ENCODE results near the gene CCNQ. TPM values are rescaled to one million over a fixed set of nuclear protein-coding genes. Genes with fewer than 3 reads are reported as not detected.

Gene CCNQ
- total RNA-seq, 2 experiments from 2014 or later, result 18.1 to 18.9 TPM

GRCh38 chrX:153634832-153635231 lies 35.9 kb upstream of the CCNQ start:
- CTCF ChIA-PET, result interaction anchor here (1.9 kb wide), 1 partner anchor 25 kb away, joined by 11 read pairs; no protein-coding TSS in a partner anchor
- no peaks in the 10 kb centered on the region for H3K27me3 Mint-ChIP-seq

GRCh38 chrX:153634236-153634635 lies 35.3 kb upstream of the CCNQ start:
- intact Hi-C loops (cut with micrococcal nuclease), result no loop called here
- Mint-ChIP-seq H3K36me3 (no peaks in the 10 kb centered on the region), H3K4me3 (no peak overlapping the region), H3K9me3 (peaks cover 6% of the 10 kb centered on the region), H3K4me1 (ENCODE audit: low read depth) (no peaks in the 10 kb centered on the region), H3K27me3 (no peaks in the 10 kb centered on the region), H3K27ac (no peak overlapping the region)
- no peak for DNase-seq
- ChIA-PET CTCF (no interaction called here), POLR2A (no interaction called here)

More at GRCh38 chrX:153634832-153635231, 35.9 kb upstream of the CCNQ start:
- Mint-ChIP-seq H3K4me1 (ENCODE audit: low read depth) (no peaks in the 10 kb centered on the region), H3K27ac (no peak overlapping the region), H3K36me3 (no peaks in the 10 kb centered on the region), H3K4me3 (no peak overlapping the region), H3K9me3 (peaks cover 6% of the 10 kb centered on the region)
- intact Hi-C loops (cut with micrococcal nuclease), result no loop called here
- POLR2A ChIA-PET, result no interaction called here
- DNase-seq, result no peak

GRCh38 chrX:153633607-153634180 lies 34.8 kb upstream of the CCNQ start:
- ChIA-PET CTCF (no interaction called here), POLR2A (no interaction called here)
- DNase-seq, result no peak
- no peaks in the 10 kb centered on the region for H3K27me3 Mint-ChIP-seq
- peaks cover 6% of the 10 kb centered on the region for H3K9me3 Mint-ChIP-seq
- no peak overlapping the region for H3K27ac Mint-ChIP-seq
- intact Hi-C loops (cut with micrococcal nuclease), result no loop called here
- no peak overlapping the region for H3K4me3 Mint-ChIP-seq
- no peaks in the 10 kb centered on the region for H3K4me1 Mint-ChIP-seq (ENCODE audit: low read depth)
- H3K36me3 Mint-ChIP-seq, result no peaks in the 10 kb centered on the region

GRCh38 chrX:153633048-153633447 lies 34.1 kb upstream of the CCNQ start:
- ChIA-PET CTCF (no interaction called here), POLR2A (no interaction called here)
- no peak for DNase-seq
- Mint-ChIP-seq H3K4me1 (ENCODE audit: low read depth) (no peaks in the 10 kb centered on the region), H3K36me3 (no peaks in the 10 kb centered on the region), H3K9me3 (peaks cover 6% of the 10 kb centered on the region), H3K27me3 (no peaks in the 10 kb centered on the region), H3K4me3 (no peak overlapping the region), H3K27ac (no peak overlapping the region)
- intact Hi-C loops (cut with micrococcal nuclease), result no loop called here

GRCh38 chrX:153632595-153632946 lies 33.6 kb upstream of the CCNQ start:
- no peaks in the 10 kb centered on the region for H3K36me3 Mint-ChIP-seq

GRCh38 chrX:153631907-153632594 lies 33.1 kb upstream of the CCNQ start:
- intact Hi-C loops (cut with micrococcal nuclease), result no loop called here
- no peaks in the 10 kb centered on the region for H3K27me3 Mint-ChIP-seq
- ChIA-PET CTCF (interaction anchor here (1.0 to 2.0 kb wide), 3 partner anchors 8 to 22 kb away, joined by 3 to 6 read pairs (median 4); no protein-coding TSS in a partner anchor), POLR2A (no interaction called here)
- DNase-seq, result no peak
- H3K27ac Mint-ChIP-seq, result no peak overlapping the region
- no peak overlapping the region for H3K4me3 Mint-ChIP-seq
- H3K9me3 Mint-ChIP-seq, result peaks cover 6% of the 10 kb centered on the region
- H3K36me3 Mint-ChIP-seq, result no peaks in the 10 kb centered on the region
- H3K4me1 Mint-ChIP-seq (ENCODE audit: low read depth), result no peaks in the 10 kb centered on the region

More at GRCh38 chrX:153632595-153632946, 33.6 kb upstream of the CCNQ start:
- Mint-ChIP-seq H3K4me1 (ENCODE audit: low read depth) (no peaks in the 10 kb centered on the region), H3K27me3 (no peaks in the 10 kb centered on the region), H3K9me3 (peaks cover 6% of the 10 kb centered on the region), H3K4me3 (no peak overlapping the region), H3K27ac (no peak overlapping the region)
- no peak for DNase-seq
- ChIA-PET CTCF (interaction anchor here (2.0 kb wide), 1 partner anchor 23 kb away, joined by 6 read pairs; no protein-coding TSS in a partner anchor), POLR2A (no interaction called here)
- intact Hi-C loops (cut with micrococcal nuclease), result no loop called here

- no peaks in the 10 kb centered on the region for H3K27me3 Mint-ChIP-seq
- CTCF ChIA-PET, result interaction anchor here (1.0 to 2.0 kb wide), 3 partner anchors 9 to 22 kb away, joined by 3 to 6 read pairs (median 4); no protein-coding TSS in a partner anchor
- intact Hi-C loops (cut with micrococcal nuclease), result no loop called here
- POLR2A ChIA-PET, result no interaction called here
- no peak overlapping the region for H3K4me3 Mint-ChIP-seq
- H3K36me3 Mint-ChIP-seq, result no peaks in the 10 kb centered on the region
- no peaks in the 10 kb centered on the region for H3K4me1 Mint-ChIP-seq (ENCODE audit: low read depth)
- H3K27ac Mint-ChIP-seq, result no peak overlapping the region
- no peak for DNase-seq
- H3K9me3 Mint-ChIP-seq, result peaks cover 6% of the 10 kb centered on the region
These were observed 32.4 kb upstream of the CCNQ start for GRCh38 chrX:153631346-153631745.

- no peaks in the 10 kb centered on the region for H3K36me3 Mint-ChIP-seq
- H3K4me3 Mint-ChIP-seq, result no peak overlapping the region
- H3K27me3 Mint-ChIP-seq, result no peaks in the 10 kb centered on the region
- intact Hi-C loops (cut with micrococcal nuclease), result no loop called here
- CTCF ChIA-PET, result no interaction called here
- H3K4me1 Mint-ChIP-seq (ENCODE audit: low read depth), result no peaks in the 10 kb centered on the region
- peaks cover 6% of the 10 kb centered on the region for H3K9me3 Mint-ChIP-seq
- no peak for DNase-seq
- no peak overlapping the region for H3K27ac Mint-ChIP-seq
- POLR2A ChIA-PET, result no interaction called here
These were observed 29.7 kb upstream of the CCNQ start for GRCh38 chrX:153628665-153629064.

GRCh38 chrX:153628129-153628528 lies 29.2 kb upstream of the CCNQ start:
- Mint-ChIP-seq H3K9me3 (peaks cover 6% of the 10 kb centered on the region), H3K4me3 (no peak overlapping the region), H3K4me1 (ENCODE audit: low read depth) (no peaks in the 10 kb centered on the region), H3K27ac (no peak overlapping the region), H3K36me3 (no peaks in the 10 kb centered on the region), H3K27me3 (no peaks in the 10 kb centered on the region)
- intact Hi-C loops (cut with micrococcal nuclease), result no loop called here
- ChIA-PET CTCF (no interaction called here), POLR2A (no interaction called here)
- DNase-seq, result no peak

GRCh38 chrX:153627675-153628111 lies 28.8 kb upstream of the CCNQ start:
- Mint-ChIP-seq H3K4me3 (no peak overlapping the region), H3K9me3 (peaks cover 6% of the 10 kb centered on the region), H3K36me3 (no peaks in the 10 kb centered on the region), H3K27ac (no peak overlapping the region), H3K27me3 (no peaks in the 10 kb centered on the region), H3K4me1 (ENCODE audit: low read depth) (no peaks in the 10 kb centered on the region)
- DNase-seq, result no peak
- ChIA-PET POLR2A (no interaction called here), CTCF (no interaction called here)
- intact Hi-C loops (cut with micrococcal nuclease), result no loop called here

- CTCF ChIA-PET, result no interaction called here
- Mint-ChIP-seq H3K27ac (no peak overlapping the region), H3K27me3 (no peaks in the 10 kb centered on the region), H3K4me1 (ENCODE audit: low read depth) (no peaks in the 10 kb centered on the region), H3K9me3 (peaks cover 6% of the 10 kb centered on the region), H3K4me3 (no peak overlapping the region), H3K36me3 (no peaks in the 10 kb centered on the region)
- POLR2A ChIA-PET, result no interaction called here
- intact Hi-C loops (cut with micrococcal nuclease), result no loop called here
- no peak for DNase-seq
These were observed 28.1 kb upstream of the CCNQ start for GRCh38 chrX:153626863-153627674.

- H3K4me1 Mint-ChIP-seq (ENCODE audit: low read depth), result no peaks in the 10 kb centered on the region
- ChIA-PET CTCF (interaction anchor here (1.6 kb wide), 1 partner anchor 87 kb away, joined by 4 read pairs; no protein-coding TSS in a partner anchor), POLR2A (no interaction called here)
- no peak for DNase-seq
- no peak overlapping the region for H3K4me3 Mint-ChIP-seq
- H3K27ac Mint-ChIP-seq, result no peak overlapping the region
- peaks cover 3% of the 10 kb centered on the region for H3K9me3 Mint-ChIP-seq
- intact Hi-C loops (cut with micrococcal nuclease), result no loop called here
- H3K27me3 Mint-ChIP-seq, result no peaks in the 10 kb centered on the region
- H3K36me3 Mint-ChIP-seq, result no peaks in the 10 kb centered on the region
These were observed 27.2 kb upstream of the CCNQ start for GRCh38 chrX:153626025-153626633.
